ENCODE results near the gene EPHA4. TPM values are rescaled to one million over a fixed set of nuclear protein-coding genes. Genes with fewer than 3 reads are reported as not detected.
A peak's percentile ranks its signal among the peaks of the same experiment; 100 is the strongest.
"Not testable (repeated sequence)": the region's sequence is repeated elsewhere in the genome, so short reads cannot be mapped to it uniquely, and the experiment has no call there.

EPHA4 gene
- total and polyA plus RNA-seq, 7 experiments from 2014 or later: 8.3 to 42.8 (median 25.3) TPM

- no peak overlapping the region for H3K27ac ChIP-seq (ENCODE audit: low read depth, low read length)
- H3K36me3 Mint-ChIP-seq: peaks cover 0 to 14% (median 0%) of the 10 kb centered on the region in 5 donors
- no peak overlapping the region for H3K4me3 ChIP-seq (ENCODE audit: low read length)
- intact Hi-C loops (cut with micrococcal nuclease): loop anchor here in 1 of 2 donors (10.0 kb wide), 1 partner anchor 88 kb away; no protein-coding TSS in a partner anchor
- ATAC-seq (no peak), DNase-seq (no peak)
- H3K9me3 Mint-ChIP-seq: peaks cover 0 to 3% (median 0%) of the 10 kb centered on the region in 11 donors
- H3K4me3 Mint-ChIP-seq: no peak overlapping the region
- H3K36me3 ChIP-seq (ENCODE audit: control insufficient read depth in 2 of 3, insufficient read depth in 3 of 3, low read length in 3 of 3): no peaks in the 10 kb centered on the region
- peaks cover 0 to 27% (median 0%) of the 10 kb centered on the region in 5 donors for H3K27me3 Mint-ChIP-seq
- H3K4me1 Mint-ChIP-seq: peaks cover 0 to 9% (median 3%) of the 10 kb centered on the region in 7 donors
- H3K27me3 ChIP-seq (ENCODE audit: control insufficient read depth in 2 of 2, insufficient read depth in 2 of 2, low read length in 2 of 2): no peaks in the 10 kb centered on the region
- no peaks in the 10 kb centered on the region for H3K9me3 ChIP-seq (ENCODE audit: control insufficient read depth in 2 of 3, low read length in 3 of 3)
- peak overlapping the region in 2 of 9 donors; percentile 15 to 45 for H3K27ac Mint-ChIP-seq
- ChIA-PET POLR2A (no interaction called here), CTCF (interaction anchor here (0.9 kb wide), 1 partner anchor 10 kb away, joined by 3 read pairs; no protein-coding TSS in a partner anchor)
- H3K4me1 ChIP-seq (ENCODE audit: control insufficient read depth in 2 of 2, insufficient read depth in 2 of 2, low read length in 2 of 2): peaks cover 18 to 24% of the 10 kb centered on the region in 2 donors
Measured at GRCh38 chr2:221513232-221513631, 58.9 kb downstream of the EPHA4 start.

- H3K9me3 Mint-ChIP-seq; H3K4me3 ChIP-seq (ENCODE audit: low read length); ATAC-seq; DNase-seq; H3K4me3 Mint-ChIP-seq; H3K27me3 ChIP-seq (ENCODE audit: control insufficient read depth in 2 of 2, insufficient read depth in 2 of 2, low read length in 2 of 2); CTCF ChIA-PET; H3K36me3 ChIP-seq (ENCODE audit: control insufficient read depth in 2 of 3, insufficient read depth in 3 of 3, low read length in 3 of 3); H3K4me1 ChIP-seq (ENCODE audit: control insufficient read depth in 2 of 2, insufficient read depth in 2 of 2, low read length in 2 of 2); H3K4me1 Mint-ChIP-seq; H3K27ac ChIP-seq (ENCODE audit: low read depth, low read length); H3K9me3 ChIP-seq (ENCODE audit: control insufficient read depth in 2 of 3, low read length in 3 of 3): not testable (repeated sequence)
- Mint-ChIP-seq H3K27ac (peak overlapping the region in 1 of 9 donors; percentile 13), H3K36me3 (peaks cover 0 to 17% (median 0%) of the 10 kb centered on the region in 5 donors), H3K27me3 (peaks cover 0 to 28% (median 0%) of the 10 kb centered on the region in 5 donors)
- POLR2A ChIA-PET: interaction anchor here (0.6 kb wide), 1 partner anchor 47 kb away, joined by 4 read pairs; no protein-coding TSS in a partner anchor
- intact Hi-C loops (cut with micrococcal nuclease): loop anchor here in 1 of 2 donors (10.0 kb wide), 1 partner anchor 87 kb away; no protein-coding TSS in a partner anchor
Measured at GRCh38 chr2:221511325-221511724, 60.8 kb downstream of the EPHA4 start.

GRCh38 chr2:221506469-221506868, 65.6 kb downstream of the EPHA4 start:
- CTCF ChIA-PET: no interaction called here
- intact Hi-C loops (cut with micrococcal nuclease): no loop called here
- Histone ChIP-seq H3K27ac (ENCODE audit: low read depth, low read length) (no peak overlapping the region), H3K4me3 (ENCODE audit: low read length) (no peak overlapping the region), H3K9me3 (ENCODE audit: control insufficient read depth in 2 of 3, low read length in 3 of 3) (no peaks in the 10 kb centered on the region), H3K27me3 (ENCODE audit: control insufficient read depth in 2 of 2, insufficient read depth in 2 of 2, low read length in 2 of 2) (no peaks in the 10 kb centered on the region), H3K36me3 (ENCODE audit: control insufficient read depth in 2 of 3, insufficient read depth in 3 of 3, low read length in 3 of 3) (no peaks in the 10 kb centered on the region), H3K4me1 (ENCODE audit: control insufficient read depth in 2 of 2, insufficient read depth in 2 of 2, low read length in 2 of 2) (no peaks in the 10 kb centered on the region)
- Mint-ChIP-seq H3K27ac (no peak overlapping the region), H3K4me1 (peaks cover 0 to 13% (median 9%) of the 10 kb centered on the region in 7 donors), H3K4me3 (no peak overlapping the region), H3K27me3 (peaks cover 0 to 19% (median 0%) of the 10 kb centered on the region in 5 donors), H3K9me3 (peaks cover 0 to 2% (median 0%) of the 10 kb centered on the region in 11 donors), H3K36me3 (peaks cover 0 to 10% (median 0%) of the 10 kb centered on the region in 5 donors)
- POLR2A ChIA-PET: no interaction called here
- ATAC-seq (no peak), DNase-seq (no peak)

GRCh38 chr2:221505605-221506004, 66.5 kb downstream of the EPHA4 start:
- DNase-seq (no peak), ATAC-seq (no peak)
- Histone ChIP-seq H3K36me3 (ENCODE audit: control insufficient read depth in 2 of 3, insufficient read depth in 3 of 3, low read length in 3 of 3) (no peaks in the 10 kb centered on the region), H3K27me3 (ENCODE audit: control insufficient read depth in 2 of 2, insufficient read depth in 2 of 2, low read length in 2 of 2) (no peaks in the 10 kb centered on the region), H3K4me1 (ENCODE audit: control insufficient read depth in 2 of 2, insufficient read depth in 2 of 2, low read length in 2 of 2) (no peaks in the 10 kb centered on the region), H3K27ac (ENCODE audit: low read depth, low read length) (no peak overlapping the region), H3K4me3 (ENCODE audit: low read length) (no peak overlapping the region), H3K9me3 (ENCODE audit: control insufficient read depth in 2 of 3, low read length in 3 of 3) (no peaks in the 10 kb centered on the region)
- ChIA-PET CTCF (no interaction called here), POLR2A (interaction anchor here (2.0 kb wide), 1 partner anchor 12 kb away, joined by 5 read pairs; no protein-coding TSS in a partner anchor)
- intact Hi-C loops (cut with micrococcal nuclease): no loop called here
- H3K36me3 Mint-ChIP-seq: peaks cover 0 to 8% (median 0%) of the 10 kb centered on the region in 5 donors
- H3K4me1 Mint-ChIP-seq: peaks cover 0 to 16% (median 9%) of the 10 kb centered on the region in 7 donors
- no peak overlapping the region for H3K27ac Mint-ChIP-seq
- H3K27me3 Mint-ChIP-seq: peaks cover 0 to 12% (median 0%) of the 10 kb centered on the region in 5 donors
- H3K4me3 Mint-ChIP-seq: no peak overlapping the region
- H3K9me3 Mint-ChIP-seq: no peaks in the 10 kb centered on the region

- DNase-seq (no peak), ATAC-seq (no peak)
- intact Hi-C loops (cut with micrococcal nuclease): loop anchor here in 1 of 2 donors (5.0 kb wide), 1 partner anchor 48 kb away; no protein-coding TSS in a partner anchor
- H3K4me1 Mint-ChIP-seq: peaks cover 0 to 22% (median 13%) of the 10 kb centered on the region in 7 donors
- H3K4me3 Mint-ChIP-seq: no peak overlapping the region
- no peaks in the 10 kb centered on the region for H3K9me3 Mint-ChIP-seq
- no peaks in the 10 kb centered on the region for H3K9me3 ChIP-seq (ENCODE audit: control insufficient read depth in 2 of 3, low read length in 3 of 3)
- H3K27me3 Mint-ChIP-seq: peaks cover 0 to 7% (median 0%) of the 10 kb centered on the region in 5 donors
- no peaks in the 10 kb centered on the region for H3K27me3 ChIP-seq (ENCODE audit: control insufficient read depth in 2 of 2, insufficient read depth in 2 of 2, low read length in 2 of 2)
- H3K27ac ChIP-seq (ENCODE audit: low read depth, low read length): no peak overlapping the region
- no peaks in the 10 kb centered on the region for H3K36me3 ChIP-seq (ENCODE audit: control insufficient read depth in 2 of 3, insufficient read depth in 3 of 3, low read length in 3 of 3)
- no peak overlapping the region for H3K4me3 ChIP-seq (ENCODE audit: low read length)
- ChIA-PET CTCF (no interaction called here), POLR2A (interaction anchor here (2.0 kb wide), 1 partner anchor 13 kb away, joined by 5 read pairs; no protein-coding TSS in a partner anchor)
- no peak overlapping the region for H3K27ac Mint-ChIP-seq
- H3K36me3 Mint-ChIP-seq: peaks cover 0 to 11% (median 0%) of the 10 kb centered on the region in 5 donors
- H3K4me1 ChIP-seq (ENCODE audit: control insufficient read depth in 2 of 2, insufficient read depth in 2 of 2, low read length in 2 of 2): no peaks in the 10 kb centered on the region
Measured at GRCh38 chr2:221504905-221505304, 67.2 kb downstream of the EPHA4 start.

GRCh38 chr2:221503965-221504364, 68.1 kb downstream of the EPHA4 start:
- H3K27ac Mint-ChIP-seq: no peak overlapping the region
- H3K9me3 Mint-ChIP-seq: no peaks in the 10 kb centered on the region
- Histone ChIP-seq H3K4me3 (ENCODE audit: low read length) (no peak overlapping the region), H3K36me3 (ENCODE audit: control insufficient read depth in 2 of 3, insufficient read depth in 3 of 3, low read length in 3 of 3) (no peaks in the 10 kb centered on the region), H3K27ac (ENCODE audit: low read depth, low read length) (no peak overlapping the region), H3K4me1 (ENCODE audit: control insufficient read depth in 2 of 2, insufficient read depth in 2 of 2, low read length in 2 of 2) (no peaks in the 10 kb centered on the region), H3K9me3 (ENCODE audit: control insufficient read depth in 2 of 3, low read length in 3 of 3) (no peaks in the 10 kb centered on the region), H3K27me3 (ENCODE audit: control insufficient read depth in 2 of 2, insufficient read depth in 2 of 2, low read length in 2 of 2) (no peaks in the 10 kb centered on the region)
- ATAC-seq (no peak), DNase-seq (no peak)
- peaks cover 0 to 12% (median 0%) of the 10 kb centered on the region in 5 donors for H3K36me3 Mint-ChIP-seq
- H3K4me3 Mint-ChIP-seq: no peak overlapping the region
- POLR2A ChIA-PET: interaction anchor here (0.6 to 2.0 kb wide), 3 partner anchors 14 to 67 kb away, joined by 4 to 5 read pairs (median 4); no protein-coding TSS in a partner anchor
- CTCF ChIA-PET: no interaction called here
- peaks cover 0 to 4% (median 0%) of the 10 kb centered on the region in 5 donors for H3K27me3 Mint-ChIP-seq
- intact Hi-C loops (cut with micrococcal nuclease): loop anchor here in 1 of 2 donors (5.0 kb wide), 1 partner anchor 47 kb away; no protein-coding TSS in a partner anchor
- H3K4me1 Mint-ChIP-seq: peaks cover 0 to 22% (median 15%) of the 10 kb centered on the region in 7 donors
